H1 (cell line): Measurements from ENCODE around the gene DAO. TPM values are rescaled to one million over a fixed set of nuclear protein-coding genes. Genes with fewer than 3 reads are reported as not detected.

Experiments used
- CTCF ChIA-PET: fragments of 300-600 bp; sonication (Branson Sonifier 250); formaldehyde crosslinking; loops from one replicate; lab custom pipeline; 2021; ENCODE audit not compliant: partially characterized antibody; lab: Charles Lee
- POLR2A ChIA-PET: fragments of 300-600 bp; sonication (Branson Sonifier 250); formaldehyde crosslinking; loops from one replicate; lab custom pipeline; 2021; ENCODE audit warnings: inconsistent platforms; ENCODE audit not compliant: partially characterized antibody; lab: Charles Lee
- DNase-seq, 2 experiments: peaks; one replicate each; pipeline versions ENCODE4 v3.0.0 to v3.0.0-alpha.2; 2010 to 2022; ENCODE audit warnings: low spot score in 2 of 2, low read depth in 1 of 2, mixed read lengths in 1 of 2
- FAIRE-seq: peaks from 2 replicates; lab custom pipeline; 2011; peaks lifted over from hg19 to GRCh38; lab: Jason Lieb, UNC
- H2AFZ ChIP-seq: 2 replicates; pipeline ENCODE4 v1.8.1; 2012; ENCODE audit warnings: low read length, inconsistent platforms
- H2AK5ac ChIP-seq: 2 replicates; pipeline ENCODE4 v1.6.1; 2013; ENCODE audit warnings: low read depth, low read length
- H2BK120ac ChIP-seq: replicated peaks from 2 replicates; pipeline ENCODE3; 2013; ENCODE audit warnings: low read depth, low read length, inconsistent platforms
- H2BK12ac ChIP-seq: 2 replicates; pipeline ENCODE4 v1.6.1; 2013; ENCODE audit warnings: low read depth, low read length
- H2BK15ac ChIP-seq: 2 replicates; pipeline ENCODE4 v1.6.1; 2013; ENCODE audit warnings: low read length
- H2BK20ac ChIP-seq: 2 replicates; pipeline ENCODE4 v1.6.1; 2013; ENCODE audit warnings: low read length
- H2BK5ac ChIP-seq: 2 replicates; pipeline ENCODE4 v1.6.1; 2013; ENCODE audit warnings: low read depth, low read length
- H3K14ac ChIP-seq: 2 replicates; pipeline ENCODE4 v1.6.1; 2013; ENCODE audit warnings: inconsistent platforms; ENCODE audit not compliant: insufficient read length
- H3K18ac ChIP-seq: 2 replicates; pipeline ENCODE4 v1.6.1; 2013; ENCODE audit warnings: low read length; ENCODE audit errors: extremely low read depth
- H3K23ac ChIP-seq: 2 replicates; pipeline ENCODE4 v1.6.1; 2013; ENCODE audit warnings: inconsistent platforms; ENCODE audit not compliant: insufficient read length
- H3K23me2 ChIP-seq: 2 replicates; pipeline ENCODE4 v1.6.1; 2013; ENCODE audit warnings: low read depth, low read length
- H3K27ac ChIP-seq: 2 replicates; pipeline ENCODE4 v1.6.1; 2011; ENCODE audit warnings: low read depth, low read length, inconsistent platforms
- H3K27me3 ChIP-seq, 4 experiments: replicated peaks in 1 of 4; 1 replicate in 1 of 4; 2 replicates in 3 of 4; pipeline versions ENCODE4 v1.6.1 to v1.8.1; 2011 to 2013; ENCODE audit warnings: low read length in 3 of 4, mild to moderate bottlenecking in 3 of 4, inconsistent platforms in 2 of 4, mixed read lengths in 2 of 4, moderate library complexity in 1 of 4; ENCODE audit not compliant: control insufficient read depth in 3 of 4, insufficient read depth in 3 of 4; ENCODE audit errors: extremely low read depth in 1 of 4
- H3K36me3 ChIP-seq, 4 experiments: 2 replicates each; pipeline versions ENCODE4 v1.6.1 to v1.8.1; 2011 to 2013; ENCODE audit warnings: mild to moderate bottlenecking in 4 of 4, low read length in 3 of 4, moderate library complexity in 2 of 4, control low read depth in 1 of 4, inconsistent platforms in 1 of 4; ENCODE audit not compliant: insufficient read depth in 4 of 4, control insufficient read depth in 2 of 4
- H3K4ac ChIP-seq: replicated peaks from 2 replicates; pipeline ENCODE3; 2013; ENCODE audit warnings: low read length, low read depth, mixed read lengths, inconsistent platforms; ENCODE audit not compliant: insufficient read length
- H3K4me1 ChIP-seq, 4 experiments: replicated peaks in 1 of 4; 1 replicate in 1 of 4; 2 replicates in 3 of 4; pipeline versions ENCODE4 v1.6.1 to v1.8.1; 2011 to 2013; ENCODE audit warnings: low read length in 3 of 4, inconsistent platforms in 2 of 4, mixed read lengths in 1 of 4; ENCODE audit not compliant: insufficient read depth in 4 of 4, control insufficient read depth in 3 of 4
- H3K4me2 ChIP-seq, 2 experiments: 2 replicates each; pipeline versions ENCODE4 v1.6.1 to v1.8.1; 2011 to 2013; ENCODE audit warnings: low read depth in 2 of 2, low read length in 2 of 2, control low read depth in 1 of 2, inconsistent platforms in 1 of 2, mild to moderate bottlenecking in 1 of 2; ENCODE audit not compliant: insufficient read depth in 1 of 2
- H3K4me3 ChIP-seq, 4 experiments: fragments of 200-600, 300-600 bp in 1 of 4; sonication (generic), shearing (Covaris generic), sonication (Bioruptor Twin) in 1 of 4; 2 replicates each; pipeline versions ENCODE4 v1.5.1 to v1.8.1; 2011 to 2016; ENCODE audit warnings: low read length in 4 of 4, low read depth in 3 of 4, control low read depth in 2 of 4, inconsistent platforms in 2 of 4, mild to moderate bottlenecking in 2 of 4, mixed read lengths in 1 of 4, moderate library complexity in 1 of 4; ENCODE audit not compliant: insufficient read depth in 2 of 4; ENCODE audit errors: extremely low read depth in 1 of 4
- H3K56ac ChIP-seq: replicated peaks from 2 replicates; pipeline ENCODE3; 2013; ENCODE audit warnings: low read depth, mild to moderate bottlenecking, mixed read lengths, low read length, inconsistent platforms; ENCODE audit not compliant: insufficient read length
- H3K79me1 ChIP-seq: 2 replicates; pipeline ENCODE4 v1.6.1; 2013; ENCODE audit warnings: low read depth, low read length, control low read depth
- H3K79me2 ChIP-seq, 2 experiments: 2 replicates each; pipeline versions ENCODE4 v1.6.1 to v1.8.1; 2012 to 2013; ENCODE audit warnings: low read length in 2 of 2, mild to moderate bottlenecking in 2 of 2, inconsistent platforms in 1 of 2; ENCODE audit not compliant: insufficient read depth in 2 of 2, control insufficient read depth in 1 of 2
- H3K9ac ChIP-seq, 4 experiments: replicated peaks in 1 of 4; 1 replicate in 1 of 4; 2 replicates in 3 of 4; pipeline versions ENCODE4 v1.6.1 to v1.8.1; 2011 to 2013; ENCODE audit warnings: low read depth in 3 of 4, low read length in 3 of 4, control low read depth in 2 of 4, mild to moderate bottlenecking in 2 of 4, moderate library complexity in 2 of 4, inconsistent platforms in 1 of 4; ENCODE audit errors: extremely low read depth in 1 of 4
- H3K9me3 ChIP-seq, 2 experiments: 2 replicates each; pipeline versions ENCODE4 v1.6.1 to v1.8.1; 2012 to 2013; ENCODE audit warnings: mild to moderate bottlenecking in 2 of 2, moderate library complexity in 2 of 2, control low read depth in 1 of 2, inconsistent platforms in 1 of 2, low read depth in 1 of 2, low read length in 1 of 2, mixed read lengths in 1 of 2; ENCODE audit not compliant: insufficient read depth in 2 of 2
- H4K20me1 ChIP-seq, 2 experiments: replicated peaks in 1 of 2; 2 replicates each; pipeline versions ENCODE3 to v1.8.1; 2011 to 2013; ENCODE audit warnings: inconsistent platforms in 2 of 2, low read length in 2 of 2, mild to moderate bottlenecking in 1 of 2; ENCODE audit not compliant: insufficient read depth in 2 of 2, control insufficient read depth in 1 of 2
- H4K5ac ChIP-seq: 2 replicates; pipeline ENCODE4 v1.6.1; 2013; ENCODE audit warnings: low read length, low read depth, mixed read lengths, inconsistent platforms; ENCODE audit not compliant: insufficient read length
- H4K8ac ChIP-seq: 2 replicates; pipeline ENCODE4 v1.8.0; 2013; ENCODE audit warnings: mild to moderate bottlenecking, moderate library complexity, low read length, inconsistent platforms; ENCODE audit not compliant: insufficient read depth; ENCODE audit errors: extremely low read depth
- H4K91ac ChIP-seq: replicated peaks from 2 replicates; pipeline ENCODE3; 2013; ENCODE audit warnings: low read length, mixed read lengths, inconsistent platforms; ENCODE audit not compliant: insufficient read length
- CBX8 ChIP-seq: fragments of 300-800, 300-1000 bp; sonication (generic); IDR thresholded peaks from 2 replicates; pipeline ENCODE4 v1.7.1; 2016; ENCODE audit warnings: low read depth, low read length, borderline replicate concordance
- POLR2AphosphoS5 ChIP-seq: IDR thresholded peaks from 2 replicates; pipeline ENCODE4 v1.6.1; 2011; ENCODE audit warnings: low read depth, low read length
- SP2 ChIP-seq: IDR thresholded peaks from 2 replicates; pipeline ENCODE4 v1.6.1; 2012; ENCODE audit warnings: mild to moderate bottlenecking, low read length, inconsistent platforms
- WGBS, 2 experiments: shearing (Covaris generic) in 1 of 2; methylation state at CpG; one replicate each; pipeline versions ENCODE4 v1.1.6 to v1.1.7; 2013 to 2015; ENCODE audit warnings: low lambda C conversion rate in 2 of 2, mixed read lengths in 2 of 2, inconsistent platforms in 1 of 2, low coverage in 1 of 2, missing lambda C conversion rate in 1 of 2; ENCODE audit not compliant: insufficient replicate concordance in 2 of 2, insufficient coverage in 1 of 2, insufficient read length in 1 of 2; ENCODE audit errors: extremely low coverage in 1 of 2, missing lambda C conversion rate in 1 of 2; 5-methylcytosine and 5-hydroxymethylcytosine counted together
- polyA plus RNA-seq, 7 experiments: library from polyadenylated mRNA; depleted of rRNA in 3 of 7; stranded (reverse) in 5 of 7; unstranded in 2 of 7; fragments of >200 nt in 5 of 7; fragments of 200-250 nt in 2 of 7; gene quantifications; 1 replicate in 5 of 7; 2 replicates in 1 of 7; 4 replicates in 1 of 7; pipeline versions ENCODE4 v1.2.1 to v1.2.3, GENCODE V29; 2011 to 2013; ENCODE audit warnings: missing spikeins in 2 of 7, mixed read lengths in 2 of 7
- total RNA-seq: library from RNA; stranded (reverse); fragmentation: NEBNext Ultra II Directional; extraction: Animal tissue kit (Norgen Biotek cat#: 25700); gene quantifications from 2 replicates; pipeline ENCODE4 v1.2.1, GENCODE V29; 2021

The DAO gene
- total and polyA plus RNA-seq, 2 of the 8 experiments (the other 6 are each of a cell fraction or from before 2014, with no cell fraction given) = not detected

- Histone ChIP-seq H3K36me3 (peaks cover 0 to 10% (median 0%) of the 10 kb centered on the region in 4 experiments; a peak in 1 of 8 replicates), H2AK5ac (no peak overlapping the region), H3K23ac (no peak overlapping the region), H3K27ac (no peak overlapping the region), H2BK5ac (no peak overlapping the region), H3K4ac (no peak overlapping the region), H2BK12ac (no peak overlapping the region), H3K9me3 (0 out of 4 replicates have a peak, but pooled peaks cover 0 to 4% of the 10 kb centered on the region in 2 experiments), H4K5ac (no peak overlapping the region), H3K79me2 (peaks cover 0 to 31% of the 10 kb centered on the region in 2 experiments; a peak in 2 of 4 replicates), H2AFZ (no peak overlapping the region), H3K23me2 (peaks cover 14% of the 10 kb centered on the region), H4K91ac (no peak overlapping the region), H3K14ac (no peak overlapping the region), H2BK20ac (no peak overlapping the region), H3K79me1 (peaks cover 13% of the 10 kb centered on the region), H3K4me3 (peak overlapping the region in 1 of 4 experiments; percentile 76; a peak in 1 of 8 replicates), H2BK15ac (no peak overlapping the region), H4K8ac (no peak overlapping the region), H3K4me2 (peak overlapping the region; percentile 92 to 94; a peak in 3 of 4 replicates), H3K27me3 (peaks cover 0 to 2% (median 0%) of the 10 kb centered on the region in 4 experiments; a peak in 3 of 7 replicates), H3K4me1 (peaks cover 4 to 29% (median 18%) of the 10 kb centered on the region in 4 experiments), H3K9ac (no peak overlapping the region), H2BK120ac (no peak overlapping the region), H3K56ac (no peak overlapping the region), H4K20me1 (peaks cover 2 to 6% of the 10 kb centered on the region in 2 experiments), H3K18ac (peak overlapping the region; percentile 19; the same call in 1 of the 2 replicates)
- no peak for DNase-seq
- ChIA-PET CTCF (no interaction called here), POLR2A (interaction anchor here (1.0 to 3.6 kb wide), 2 partner anchors 11 to 13 kb away, joined by 4 to 10 read pairs; no protein-coding TSS in a partner anchor)
- TF ChIP-seq SP2 (no peak), POLR2AphosphoS5 (no peak), CBX8 (no peak)
- FAIRE-seq = no peak
- 89% methylated on average over 12 of the region's 12 CpGs; no CpG with 5 or more reads in 1 of the 2 experiments for WGBS, 2 experiments
Observed at GRCh38 chr12:108855284-108856169, 24.4 kb upstream of the DAO start.
